ENCODE measurements around the gene RALGAPA2.
A peak's percentile ranks its signal among the peaks of the same experiment; 100 is the strongest.

RALGAPA2 gene

DNA sequence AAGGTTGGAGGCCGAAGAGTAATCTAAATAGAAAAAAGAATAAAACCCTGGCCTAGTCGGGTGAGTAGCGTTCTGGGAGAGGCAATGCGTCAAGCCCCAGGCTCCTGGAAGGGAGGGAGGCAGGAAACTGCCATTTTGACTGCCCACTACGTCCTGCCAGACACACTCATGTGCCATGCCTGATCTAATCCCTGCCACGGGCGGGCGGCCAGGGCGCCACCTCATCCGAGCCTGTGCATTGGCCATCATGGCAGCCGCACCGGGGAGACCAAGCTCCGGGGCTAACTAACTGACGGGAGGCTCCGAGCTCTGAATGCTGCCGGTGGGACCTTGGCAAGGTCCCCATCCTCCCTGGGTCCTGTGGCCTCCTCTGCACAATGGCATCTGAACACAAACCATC, 275.8 kb downstream of the RALGAPA2 start:
- DNase-seq (ENCODE audit: low spot score) = no peak

DNA sequence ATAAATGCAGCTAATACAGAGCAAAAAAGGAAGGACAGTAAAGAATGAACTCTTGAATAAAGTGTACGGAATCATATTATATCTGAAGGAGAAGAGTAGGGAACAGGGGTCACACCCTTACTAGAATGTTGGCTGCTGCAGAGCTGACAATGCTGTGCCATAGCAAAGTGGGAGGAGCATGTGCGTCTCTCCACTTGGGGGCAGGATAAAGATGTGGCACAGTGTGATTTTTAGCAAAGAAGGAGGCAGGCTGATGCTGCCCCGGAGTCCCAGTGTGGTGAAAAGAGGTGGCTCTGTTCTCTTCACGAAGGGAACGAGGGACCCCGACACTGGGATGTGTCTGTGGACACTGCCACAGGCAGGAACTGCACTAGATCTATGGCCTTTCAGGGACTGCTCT, 277.0 kb downstream of the RALGAPA2 start:
- no peak for DNase-seq (ENCODE audit: low spot score)

DNA sequence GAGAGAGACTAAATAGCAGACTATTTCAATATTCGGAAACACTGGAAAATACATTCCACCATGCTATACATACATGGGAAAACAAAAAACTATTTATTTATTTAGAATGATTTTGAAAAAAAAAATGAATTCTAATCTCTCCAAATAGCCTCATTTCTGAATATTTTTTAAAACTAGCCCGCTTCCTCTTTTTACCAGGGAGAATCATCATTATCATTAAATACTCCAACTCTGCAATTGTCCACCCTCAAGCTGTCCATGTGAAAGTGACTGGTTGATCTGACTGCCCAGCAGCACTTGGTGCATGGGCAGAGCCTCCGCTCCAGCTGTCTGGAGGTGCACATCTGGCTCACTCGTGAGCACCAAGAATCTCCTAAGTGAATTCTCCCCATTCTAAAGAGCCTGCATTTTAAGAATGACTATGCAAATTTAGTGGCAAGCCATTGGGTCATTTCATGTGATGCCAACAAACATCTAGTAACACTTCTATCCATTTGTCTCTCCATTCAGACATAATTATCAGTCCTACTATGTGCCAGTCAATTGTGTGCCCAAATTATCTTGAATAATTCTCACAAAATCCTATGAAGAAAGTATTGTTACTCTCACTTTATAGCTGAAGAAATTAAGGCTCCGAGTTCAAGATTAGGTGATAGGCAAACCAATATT, 279.7 kb downstream of the RALGAPA2 start:
- DNase-seq (ENCODE audit: low spot score) = no peak

DNA sequence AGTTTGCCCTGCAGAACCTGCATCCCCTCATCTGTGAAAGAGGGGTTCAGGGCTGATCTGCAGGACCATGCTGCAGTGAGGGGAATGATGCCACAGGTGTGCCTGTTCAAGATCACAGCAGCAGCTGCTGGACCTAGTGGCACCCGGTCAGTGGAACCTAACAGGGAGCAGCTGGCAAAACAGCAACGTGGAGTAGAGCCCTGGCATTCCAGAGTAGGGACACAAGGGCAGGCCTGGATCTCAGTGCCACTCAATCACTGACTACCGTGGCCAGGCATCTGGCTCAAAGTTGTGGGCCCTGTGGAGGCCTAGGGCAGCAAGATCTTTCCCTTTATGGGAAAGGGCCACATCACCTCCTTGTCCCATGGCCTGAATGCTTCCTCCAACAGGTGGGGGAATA, 282.4 kb downstream of the RALGAPA2 start:
- DNase-seq (ENCODE audit: low spot score) = no peak

DNA sequence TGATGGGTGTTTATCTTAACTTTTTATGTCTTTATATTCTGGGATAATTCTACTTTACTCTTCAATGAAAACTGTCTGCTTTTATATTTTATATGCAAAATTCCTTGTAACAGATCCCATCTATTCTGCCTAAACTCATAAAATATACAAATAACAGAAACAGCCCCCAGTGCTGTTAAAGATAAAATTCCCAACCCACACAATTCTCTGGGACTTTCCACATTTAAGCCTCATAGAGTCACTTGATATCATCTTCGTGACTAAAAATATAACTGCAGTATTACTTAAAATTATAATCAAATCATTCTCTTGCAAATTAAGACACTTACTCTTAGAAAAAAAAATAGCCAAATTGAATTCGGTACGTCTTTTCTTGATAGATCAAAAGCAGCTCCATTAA, 284.4 kb downstream of the RALGAPA2 start:
- DNase-seq (ENCODE audit: low spot score) = no peak

DNA sequence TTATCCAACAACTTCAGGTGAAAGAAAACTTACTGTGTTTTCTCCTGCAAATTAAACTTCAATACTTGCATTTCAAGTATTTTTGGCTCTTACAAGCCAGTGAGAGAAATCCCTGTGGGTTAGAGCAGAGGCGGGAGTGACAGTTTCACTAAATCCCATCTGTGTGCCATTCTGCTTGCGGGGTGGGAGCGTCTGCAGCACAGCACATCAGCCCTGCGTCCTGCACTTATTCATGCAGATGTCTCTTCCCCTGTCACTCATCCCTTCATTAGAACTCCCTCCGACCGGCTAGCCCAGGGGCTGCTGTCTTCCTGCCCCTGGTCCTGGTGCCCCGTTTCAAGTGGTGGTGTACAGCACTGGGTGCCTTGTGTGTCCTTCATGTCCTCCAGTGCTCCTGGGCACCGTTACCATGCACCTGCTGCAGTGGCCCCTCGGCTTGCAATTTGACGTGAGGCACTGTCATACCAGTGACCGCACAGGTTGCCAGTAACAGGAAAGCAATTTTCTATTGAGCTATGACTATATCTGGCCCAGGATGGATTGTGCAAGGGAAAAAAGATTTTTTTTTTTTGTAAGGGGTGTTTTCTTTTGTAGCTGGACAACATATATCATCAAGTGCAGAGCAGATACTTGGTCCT, 285.1 kb downstream of the RALGAPA2 start:
- no peak for DNase-seq (ENCODE audit: low spot score)

DNA sequence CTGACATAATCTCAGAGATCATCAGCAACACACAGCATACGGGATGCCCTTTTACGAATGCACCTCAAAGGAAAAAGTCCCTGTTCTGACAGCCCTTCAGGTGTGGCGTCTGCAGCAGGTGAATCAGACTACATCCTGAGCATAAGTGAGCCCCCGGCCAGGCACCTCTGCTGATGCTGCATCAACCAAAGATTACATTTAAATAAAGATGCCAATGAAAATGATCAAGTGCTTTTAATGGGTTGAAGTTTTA, 285.9 kb downstream of the RALGAPA2 start:
- DNase-seq (ENCODE audit: low spot score) = no peak

DNA sequence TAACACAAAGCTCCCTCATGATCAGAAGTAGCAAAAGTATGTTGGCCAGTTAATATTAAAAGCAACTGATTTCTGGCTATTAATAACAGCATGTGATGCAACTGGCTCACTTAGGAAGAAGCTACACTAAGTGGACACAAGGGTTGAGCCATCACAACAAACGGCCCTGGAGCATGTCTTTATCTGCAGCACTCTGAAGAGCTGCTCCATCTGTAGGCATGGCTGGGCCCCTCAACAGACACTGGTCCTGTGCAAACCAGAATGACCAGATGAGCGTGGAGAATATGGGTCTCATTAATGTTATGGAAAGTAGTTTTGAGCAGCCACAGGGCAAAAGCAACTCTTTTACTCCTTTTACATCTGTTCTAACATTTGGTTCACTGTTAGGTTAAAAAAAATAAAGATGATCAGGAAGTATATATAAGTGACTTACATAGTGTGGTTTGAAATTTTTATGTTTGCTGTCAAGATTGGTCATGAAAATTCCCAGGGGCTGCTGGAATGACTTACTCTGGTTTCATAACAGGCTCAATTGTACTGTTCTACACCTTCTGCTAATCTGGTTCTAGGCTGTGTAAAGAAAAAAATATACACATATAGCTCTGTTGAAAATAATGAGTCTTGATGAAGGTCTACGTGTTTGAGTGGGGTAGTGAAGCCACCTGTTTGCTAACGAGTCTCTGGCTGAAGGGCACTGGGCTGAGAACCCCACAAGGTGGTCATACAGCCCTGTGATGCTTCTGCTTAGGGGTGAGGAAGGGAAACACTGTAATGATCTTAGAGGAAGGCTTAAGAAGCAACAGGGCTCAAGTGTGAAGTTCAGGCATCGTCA, 286.4 kb downstream of the RALGAPA2 start:
- DNase-seq (ENCODE audit: low spot score) = no peak

DNA sequence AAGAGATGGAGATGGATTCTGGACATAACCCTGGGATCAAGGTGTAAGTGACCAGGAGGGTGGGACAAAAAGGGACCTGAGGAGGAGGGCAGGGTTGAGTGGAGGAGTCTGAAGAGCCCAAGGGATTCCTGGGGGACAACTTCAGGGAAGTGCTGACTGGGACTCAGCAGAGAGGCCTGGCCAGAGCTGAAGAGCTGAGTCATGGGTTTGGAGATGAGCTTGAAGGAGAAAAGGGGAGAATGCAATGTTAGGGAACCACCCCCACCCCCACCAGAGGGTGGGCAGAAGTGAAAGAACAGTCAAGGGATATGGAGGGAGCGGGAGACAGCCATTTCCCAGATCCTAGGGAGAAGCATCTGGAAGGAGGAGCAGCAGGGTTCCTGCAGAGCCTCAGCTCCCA, 289.3 kb downstream of the RALGAPA2 start:
- no peak for DNase-seq (ENCODE audit: low spot score)

DNA sequence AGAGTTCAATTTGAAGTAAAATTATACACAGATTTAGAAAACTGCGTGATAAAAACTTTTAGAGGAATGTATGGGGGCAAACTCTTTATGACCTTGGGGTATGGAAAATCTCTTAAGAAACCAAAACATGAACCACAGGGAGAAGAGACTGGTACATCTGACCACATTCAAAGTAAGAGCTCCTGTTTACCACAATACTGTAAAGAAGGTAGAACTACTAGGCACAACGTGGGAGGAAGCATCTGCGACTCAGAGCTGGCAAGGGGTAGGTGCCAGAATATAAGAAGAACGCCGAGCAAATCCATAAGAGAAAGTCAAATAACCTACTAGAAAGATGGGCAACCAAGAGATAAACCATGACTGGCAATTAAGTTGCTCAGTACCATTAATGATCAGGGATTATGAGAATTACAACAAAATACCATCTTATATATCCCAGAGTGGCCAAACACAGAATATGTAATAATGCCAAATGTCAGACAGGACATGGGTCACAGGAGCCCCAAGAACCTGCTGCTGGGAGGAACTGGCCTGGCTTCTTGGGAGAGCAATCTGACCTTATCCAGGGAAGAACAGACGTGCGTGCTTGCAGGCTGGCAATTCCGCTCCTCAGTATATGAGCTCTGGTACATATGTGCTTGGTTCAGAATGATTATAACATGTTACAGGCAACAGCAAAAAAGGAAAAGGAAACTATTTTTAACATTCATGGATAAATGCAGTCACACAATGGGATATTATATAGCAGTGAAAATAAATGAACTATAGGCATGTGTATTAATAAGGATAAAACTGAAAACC, 294.4 kb downstream of the RALGAPA2 start:
- no peak for DNase-seq (ENCODE audit: low spot score)

DNA sequence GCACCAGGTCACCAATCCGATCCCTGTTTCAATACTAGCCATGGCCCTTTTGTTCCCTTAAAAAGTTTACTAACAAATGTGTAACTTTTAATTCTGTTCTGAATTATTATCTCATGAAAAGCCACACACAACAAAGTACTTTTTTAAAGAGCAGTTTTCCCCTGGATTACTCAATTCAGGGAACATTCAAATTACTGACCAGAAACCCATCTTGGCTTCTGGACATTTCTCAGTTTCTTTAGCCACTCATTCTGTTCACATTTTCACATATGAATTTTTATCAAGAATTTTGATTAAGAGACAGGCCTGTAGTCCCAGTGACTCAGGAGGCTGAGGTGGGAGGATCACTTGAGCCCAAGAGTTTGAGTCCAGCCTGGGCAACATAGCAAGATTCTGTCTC, 297.1 kb downstream of the RALGAPA2 start:
- DNase-seq (ENCODE audit: low spot score) = no peak

DNA sequence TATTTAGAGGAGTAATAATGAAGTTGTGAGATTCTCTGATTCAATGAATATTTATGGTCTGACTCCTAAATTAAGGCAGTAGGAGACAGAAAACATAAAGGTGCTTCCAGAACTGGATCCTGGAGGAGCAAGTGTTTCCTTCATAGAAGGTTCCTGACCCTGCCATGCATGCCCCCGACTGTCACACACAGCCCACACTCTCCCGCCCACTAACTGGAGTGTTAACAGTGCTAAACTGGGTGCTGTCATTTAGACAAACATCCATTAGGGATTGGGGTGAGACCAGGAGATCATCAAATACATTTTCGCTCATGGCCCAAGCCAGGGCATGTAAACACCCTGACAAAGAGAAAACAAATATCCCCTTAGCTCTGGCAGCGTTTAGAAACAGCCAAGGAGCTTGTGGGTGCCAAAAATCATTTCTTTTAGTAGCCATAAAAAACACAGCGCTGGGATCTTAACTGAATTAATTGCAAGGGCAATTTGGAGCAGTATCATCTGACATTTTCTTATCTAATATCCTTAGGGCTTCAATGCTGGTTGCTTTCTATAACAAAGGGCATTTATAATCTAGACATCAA, 297.7 kb downstream of the RALGAPA2 start:
- no peak for DNase-seq (ENCODE audit: low spot score)

DNA sequence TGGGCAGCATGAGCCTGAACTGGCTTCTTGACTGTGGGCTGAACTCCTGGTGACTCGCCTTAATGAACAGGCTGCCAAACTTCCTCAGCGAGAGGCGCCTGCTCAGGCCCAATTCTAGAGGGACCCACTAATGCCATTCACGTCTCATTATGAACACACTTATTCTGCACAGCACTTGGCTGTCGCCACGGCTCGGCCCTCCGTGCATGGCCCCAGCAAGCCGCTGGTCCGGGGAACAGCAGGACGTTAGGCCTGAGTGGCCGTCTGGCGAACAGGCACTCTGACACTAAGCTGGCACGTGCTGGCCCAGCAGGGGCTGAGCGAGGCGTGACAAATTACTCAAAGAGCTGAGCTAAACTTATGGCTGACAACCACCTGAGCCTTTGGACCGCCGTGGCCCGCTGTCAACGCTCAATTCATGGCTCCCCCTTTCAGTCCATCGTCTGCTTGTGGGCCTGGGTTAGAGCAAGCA, 298.6 kb downstream of the RALGAPA2 start:
- no peak for DNase-seq (ENCODE audit: low spot score)

DNA sequence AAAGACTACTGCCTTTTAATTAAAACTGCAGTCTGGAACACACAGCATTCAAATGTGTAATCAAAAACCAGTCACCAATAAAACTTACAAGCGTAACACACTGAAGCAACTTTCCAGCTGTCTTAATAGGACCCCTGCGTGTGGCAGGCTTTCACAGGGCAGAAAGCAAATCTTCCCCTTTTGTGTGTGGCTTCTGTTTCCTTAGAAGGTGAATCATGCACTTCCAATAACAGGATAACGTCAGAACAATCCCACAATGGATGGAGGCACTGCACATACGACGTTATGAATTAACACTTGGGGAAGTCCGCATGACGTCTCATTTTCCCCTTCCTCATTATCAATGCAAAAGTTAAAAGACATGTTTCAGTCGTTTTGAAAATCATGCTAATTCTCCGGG, 299.7 kb downstream of the RALGAPA2 start:
- no peak for DNase-seq (ENCODE audit: low spot score)

DNA sequence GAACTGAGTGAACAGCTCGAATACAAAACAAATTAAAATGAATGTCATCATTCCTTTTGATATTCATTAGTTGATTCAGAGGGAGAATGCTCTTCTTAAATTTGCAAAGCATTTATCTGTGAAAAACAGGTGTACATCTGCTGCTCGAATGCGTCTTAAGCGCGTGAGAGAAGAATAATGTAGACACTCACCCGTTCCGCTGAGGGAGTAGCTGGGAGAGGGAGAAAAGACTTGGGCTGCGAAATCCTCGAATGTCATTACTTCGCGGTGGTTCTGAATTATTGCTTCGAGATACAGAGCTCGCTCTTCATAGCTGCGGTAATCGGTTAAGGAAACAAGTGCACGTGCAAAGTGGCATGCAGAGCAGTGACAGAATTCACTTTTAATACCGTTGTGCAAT, 300.6 kb downstream of the RALGAPA2 start:
- no peak for DNase-seq (ENCODE audit: low spot score)

DNA sequence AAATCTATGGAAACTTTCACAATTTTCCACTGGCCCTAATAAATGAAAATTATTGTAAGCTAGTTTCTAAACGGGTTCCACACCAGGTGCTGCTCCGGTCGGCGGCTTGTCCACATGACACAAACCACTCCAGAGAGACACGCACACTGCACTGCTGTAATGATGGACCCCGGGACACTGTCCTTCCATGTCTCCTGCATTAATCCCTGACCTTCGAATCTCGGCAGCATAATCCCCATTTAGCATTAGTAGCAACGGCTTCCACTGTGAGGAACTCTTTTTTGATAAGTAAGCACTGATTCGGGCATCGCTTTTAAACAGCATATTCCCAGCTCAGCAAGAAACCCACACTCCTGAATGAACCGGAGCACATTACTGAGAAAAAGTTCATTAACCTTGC, 301.0 kb downstream of the RALGAPA2 start:
- DNase-seq (ENCODE audit: low spot score) = no peak

DNA sequence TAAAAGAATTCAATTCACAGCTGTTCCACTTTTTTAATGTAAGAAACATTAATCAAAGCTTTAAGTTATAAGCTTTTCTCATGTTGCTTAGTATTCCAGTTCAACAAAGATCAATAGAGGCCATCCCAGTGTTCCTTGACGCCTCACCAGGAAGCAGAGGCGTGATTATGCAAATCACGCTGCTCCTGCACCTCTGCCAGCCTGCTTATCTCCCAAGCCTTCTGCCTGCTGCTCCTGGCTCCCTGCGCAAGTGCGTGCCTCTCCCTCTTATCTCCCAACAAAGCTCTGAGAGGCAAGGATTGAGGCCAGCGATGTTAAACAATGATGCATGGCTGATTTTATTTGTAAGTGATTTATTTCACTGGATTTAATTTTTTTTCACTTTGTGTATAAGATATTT, 301.8 kb downstream of the RALGAPA2 start:
- no peak for DNase-seq (ENCODE audit: low spot score)

DNA sequence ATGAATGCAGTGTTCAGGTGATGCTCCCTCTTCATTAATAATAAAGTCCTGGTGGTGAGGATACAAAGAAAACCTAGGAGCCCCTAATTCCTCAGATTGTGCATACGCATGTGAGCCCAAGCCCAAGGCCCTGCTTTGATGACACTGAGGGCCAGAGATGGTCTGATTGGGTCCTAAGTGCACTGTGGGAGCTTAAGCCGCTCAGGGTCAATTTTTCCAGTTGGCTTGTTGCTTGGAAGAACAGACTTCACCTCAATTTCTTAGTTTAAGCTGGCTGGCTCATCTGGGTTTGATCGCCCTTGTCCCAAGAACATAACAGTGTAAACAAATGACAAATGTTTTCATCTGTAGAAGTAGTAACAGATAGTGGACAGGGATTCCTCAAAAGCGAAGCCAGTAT, 303.1 kb downstream of the RALGAPA2 start:
- no peak for DNase-seq (ENCODE audit: low spot score)

DNA sequence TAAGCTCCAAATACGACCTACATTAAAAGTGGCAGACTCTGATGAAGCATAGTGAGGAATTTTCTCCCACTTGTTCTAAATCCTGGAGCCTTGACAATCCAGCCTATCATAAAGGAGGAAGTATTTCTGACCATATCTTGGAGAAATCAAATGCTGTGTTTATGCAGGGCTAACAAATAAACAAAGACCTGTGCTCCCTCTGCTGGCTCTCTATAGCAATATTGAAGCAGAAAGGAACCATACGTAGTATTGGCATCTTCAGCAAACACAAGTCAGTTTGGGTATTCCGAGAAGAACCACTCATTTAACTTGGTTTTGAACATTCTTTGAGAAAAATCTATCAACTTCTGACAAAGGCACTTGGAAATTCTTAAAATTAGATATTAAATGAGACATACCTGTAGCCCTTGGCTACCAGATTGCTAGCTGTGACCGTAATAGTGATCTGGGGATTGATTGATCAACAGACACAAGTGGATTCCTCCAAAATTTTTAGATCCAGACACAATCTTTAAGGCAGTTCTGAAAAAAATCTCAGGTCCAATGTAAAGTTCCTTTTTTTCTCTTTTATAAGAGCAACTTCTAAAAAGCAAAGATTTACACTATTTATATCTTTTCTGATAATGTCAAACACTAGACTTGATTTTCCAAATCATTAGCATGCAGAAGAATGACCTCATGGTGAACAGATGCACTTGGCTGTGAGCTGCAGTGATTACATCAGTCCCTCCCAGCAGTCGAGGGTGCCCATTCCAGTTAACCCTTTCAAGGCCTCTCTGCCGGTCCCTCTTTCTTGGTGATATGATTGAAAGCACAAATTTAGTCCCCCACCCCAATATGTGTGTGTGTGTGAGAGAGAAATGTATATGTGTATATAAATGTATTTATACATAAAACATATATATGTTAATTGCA, 304.3 kb downstream of the RALGAPA2 start:
- DNase-seq (ENCODE audit: low spot score) = peak; percentile 46

DNA sequence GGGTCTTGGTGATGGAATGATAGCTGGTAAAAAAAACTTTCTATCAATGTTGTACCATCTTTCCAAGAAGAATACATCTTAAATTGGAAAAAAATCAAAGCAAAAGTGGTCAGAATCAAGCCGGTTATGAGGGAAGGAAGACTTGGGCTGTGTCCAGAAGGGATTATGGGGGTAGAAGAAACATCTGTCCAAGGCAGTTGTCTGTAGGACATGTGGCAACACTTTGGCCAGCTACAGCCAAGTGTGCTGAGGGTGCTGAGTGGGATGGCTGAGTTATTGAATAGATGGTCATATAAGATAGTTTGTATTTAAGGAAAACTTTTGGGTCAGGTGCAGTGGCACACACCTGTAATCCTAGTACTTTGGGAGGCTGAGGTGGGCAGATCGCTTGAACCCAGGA, 306.1 kb downstream of the RALGAPA2 start:
- no peak for DNase-seq (ENCODE audit: low spot score)

DNA sequence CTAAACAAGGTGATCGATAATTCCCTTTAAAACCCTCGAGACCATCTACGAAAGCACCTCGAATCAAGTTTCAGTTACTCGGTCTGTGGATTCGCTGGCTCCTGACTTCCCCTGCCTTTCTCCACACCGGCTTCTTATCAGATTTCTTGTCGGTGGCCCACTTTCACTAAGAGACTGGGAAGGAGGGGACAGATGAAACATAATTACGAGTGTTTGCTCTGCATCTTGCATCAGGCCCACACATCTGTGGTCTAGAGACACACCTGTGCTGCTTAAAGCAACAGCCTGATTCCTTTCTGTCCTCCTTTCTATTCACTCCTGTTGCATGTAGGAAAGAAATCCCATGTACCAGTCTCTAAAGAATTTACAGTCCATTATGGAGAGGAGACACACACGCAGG, 306.8 kb downstream of the RALGAPA2 start:
- DNase-seq (ENCODE audit: low spot score) = no peak

All from AG20443 (cell line).